ENCODE data around the gene TCEAL7.
A peak's percentile ranks its signal among the peaks of the same experiment; 100 is the strongest.
"Not testable (repeated sequence)": the region's sequence is repeated elsewhere in the genome, so short reads cannot be mapped to it uniquely, and the experiment has no call there.

TCEAL7 gene
- 0 reads per million in 2 experiments for total RNA-seq

GRCh38 chrX:103329991-103330390, at the start of gene TCEAL7:
TSS of gene TCEAL7 (plus strand) at chrX:103330239. CDS start at chrX:103331404, 1,165 bp downstream.
- no peak for DNase-seq (ENCODE audit: low read depth)

GRCh38 chrX:103293118-103293517, 36.9 kb upstream of the TCEAL7 start:
- no peak for DNase-seq (ENCODE audit: low read depth)

- DNase-seq (ENCODE audit: low read depth): no peak
These were observed 25.3 kb upstream of the TCEAL7 start for GRCh38 chrX:103304705-103305104.

GRCh38 chrX:103305666-103306065, 24.4 kb upstream of the TCEAL7 start:
- not testable (repeated sequence) for DNase-seq (ENCODE audit: low read depth)

GRCh38 chrX:103309860-103310554, 20.0 kb upstream of the TCEAL7 start:
- no peak for DNase-seq (ENCODE audit: low read depth)

GRCh38 chrX:103310555-103311398, 19.3 kb upstream of the TCEAL7 start, which contains the start of gene BEX2:
TSS of gene BEX2 (minus strand) at chrX:103310990. CDS start at chrX:103309976, 1,014 bp downstream.
- DNase-seq (ENCODE audit: low read depth): peak; percentile 80

GRCh38 chrX:103311399-103311780, 18.6 kb upstream of the TCEAL7 start:
- no peak for DNase-seq (ENCODE audit: low read depth)

- no peak for DNase-seq (ENCODE audit: low read depth)
These were observed 746 bp downstream of the TCEAL7 start for GRCh38 chrX:103330681-103331288.

- DNase-seq (ENCODE audit: low read depth): no peak
These were observed 8.6 kb downstream of the TCEAL7 start for GRCh38 chrX:103338663-103339062.

GRCh38 chrX:103343105-103343504, 13.1 kb downstream of the TCEAL7 start:
- DNase-seq (ENCODE audit: low read depth): peak; percentile 16

GRCh38 chrX:103344606-103345005, 14.6 kb downstream of the TCEAL7 start:
- no peak for DNase-seq (ENCODE audit: low read depth)

- DNase-seq (ENCODE audit: low read depth): no peak
These were observed 17.8 kb downstream of the TCEAL7 start for GRCh38 chrX:103347682-103348397.

- no peak for DNase-seq (ENCODE audit: low read depth)
These were observed 26.2 kb downstream of the TCEAL7 start, which contains the start of gene TCEAL9 for GRCh38 chrX:103356130-103356798. TSS of gene TCEAL9 (plus strand) at chrX:103356506. CDS start at chrX:103357685, 1,179 bp downstream.

- no peak for DNase-seq (ENCODE audit: low read depth)
These were observed 26.8 kb downstream of the TCEAL7 start for GRCh38 chrX:103356858-103357257.

- DNase-seq (ENCODE audit: low read depth): no peak
These were observed 27.8 kb downstream of the TCEAL7 start for GRCh38 chrX:103357871-103358270.

GRCh38 chrX:103359605-103360004, 29.6 kb downstream of the TCEAL7 start:
- DNase-seq (ENCODE audit: low read depth): not testable (repeated sequence)

GRCh38 chrX:103360092-103360491, 30.1 kb downstream of the TCEAL7 start:
- DNase-seq (ENCODE audit: low read depth): no peak

GRCh38 chrX:103360916-103361315, 30.9 kb downstream of the TCEAL7 start:
- no peak for DNase-seq (ENCODE audit: low read depth)

- DNase-seq (ENCODE audit: low read depth): no peak
These were observed 31.8 kb downstream of the TCEAL7 start for GRCh38 chrX:103361798-103362197.

- DNase-seq (ENCODE audit: low read depth): no peak
These were observed 32.4 kb downstream of the TCEAL7 start for GRCh38 chrX:103362474-103362873.

GRCh38 chrX:103363046-103363445, 33.0 kb downstream of the TCEAL7 start:
- DNase-seq (ENCODE audit: low read depth): no peak
